ENCODE results near the gene SASH3. TPM values are rescaled to one million over a fixed set of nuclear protein-coding genes. Genes with fewer than 3 reads are reported as not detected.

The SASH3 gene
- total and polyA plus RNA-seq, 5 donors, result 0.93 to 6.0 (median 4.4) TPM

- ATAC-seq (peak in 1 of 2 donors; percentile 17), DNase-seq (peak in 1 of 3 donors; percentile 56)
- no peak overlapping the region for H3K27ac ChIP-seq (ENCODE audit: low read length)
- intact Hi-C loops (cut with DNase I), result no loop called here
- no peak overlapping the region for H3K4me3 ChIP-seq (ENCODE audit: low read length)
- WGBS, result 67% methylated on average over 9 of the region's 9 CpGs
- H3K27me3 ChIP-seq (ENCODE audit: control insufficient read depth, insufficient read depth), result no peaks in the 10 kb centered on the region
- peaks cover 2% of the 10 kb centered on the region for H3K4me1 ChIP-seq (ENCODE audit: control insufficient read depth, insufficient read depth, low read length)
- no peaks in the 10 kb centered on the region for H3K9me3 ChIP-seq (ENCODE audit: control insufficient read depth, low read length)
These were observed 19.6 kb upstream of the SASH3 start for GRCh38 chrX:129760155-129760554.

DNA sequence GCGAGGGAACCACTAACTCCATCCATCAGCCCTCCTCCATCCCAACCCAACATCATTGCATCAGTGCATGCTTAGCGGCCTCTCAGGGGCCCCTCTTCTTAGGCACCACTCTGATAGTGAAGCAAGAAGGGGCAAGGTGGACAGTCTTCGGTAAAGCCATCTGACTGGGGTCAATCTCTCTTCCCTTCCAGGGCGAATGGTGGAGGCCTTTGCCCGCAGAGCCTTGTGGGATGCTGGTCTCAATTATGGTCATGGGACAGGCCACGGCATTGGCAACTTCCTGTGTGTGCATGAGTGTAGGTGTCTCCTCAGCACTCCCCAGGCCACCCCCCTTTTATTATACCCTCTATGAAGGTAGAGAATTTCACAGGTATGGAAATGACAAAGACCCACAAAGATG lies 18.8 kb upstream of the SASH3 start:
- Histone ChIP-seq H3K4me1 (ENCODE audit: control insufficient read depth, insufficient read depth, low read length) (peaks cover 2% of the 10 kb centered on the region), H3K9me3 (ENCODE audit: control insufficient read depth, low read length) (no peaks in the 10 kb centered on the region), H3K27me3 (ENCODE audit: control insufficient read depth, insufficient read depth) (no peaks in the 10 kb centered on the region), H3K4me3 (ENCODE audit: low read length) (no peak overlapping the region), H3K27ac (ENCODE audit: low read length) (no peak overlapping the region)
- intact Hi-C loops (cut with DNase I), result no loop called here
- WGBS, result 97% methylated on average over 6 of the region's 6 CpGs
- peak in 1 of 3 donors; percentile 23 for DNase-seq
- ATAC-seq, result no peak

DNA sequence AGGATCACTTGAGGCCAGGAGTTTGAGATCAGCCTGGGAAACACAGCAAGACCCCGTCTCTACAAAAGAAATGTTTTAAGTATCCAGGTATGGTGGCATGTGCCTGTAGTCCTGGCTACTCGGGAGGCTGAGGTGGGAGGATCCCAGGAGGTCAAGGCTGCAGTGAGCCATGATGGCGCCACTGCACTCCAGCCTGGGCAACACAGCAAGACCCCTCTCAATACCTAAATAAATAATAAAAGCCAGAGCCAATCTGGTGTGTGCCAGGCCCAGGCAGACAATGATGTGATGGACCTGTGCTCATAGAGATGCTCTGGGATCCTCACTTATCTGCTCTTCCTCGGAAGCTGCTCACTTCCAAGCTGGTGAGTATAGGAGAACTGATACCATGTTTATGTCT lies 18.2 kb upstream of the SASH3 start:
- H3K27ac ChIP-seq (ENCODE audit: low read length), result no peak overlapping the region
- DNase-seq, result no peak
- no peak for ATAC-seq
- no peaks in the 10 kb centered on the region for H3K27me3 ChIP-seq (ENCODE audit: control insufficient read depth, insufficient read depth)
- intact Hi-C loops (cut with DNase I), result no loop called here
- H3K4me3 ChIP-seq (ENCODE audit: low read length), result no peak overlapping the region
- 95% methylated on average over 4 of the region's 4 CpGs for WGBS
- peaks cover 2% of the 10 kb centered on the region for H3K4me1 ChIP-seq (ENCODE audit: control insufficient read depth, insufficient read depth, low read length)
- H3K9me3 ChIP-seq (ENCODE audit: control insufficient read depth, low read length), result no peaks in the 10 kb centered on the region

DNA sequence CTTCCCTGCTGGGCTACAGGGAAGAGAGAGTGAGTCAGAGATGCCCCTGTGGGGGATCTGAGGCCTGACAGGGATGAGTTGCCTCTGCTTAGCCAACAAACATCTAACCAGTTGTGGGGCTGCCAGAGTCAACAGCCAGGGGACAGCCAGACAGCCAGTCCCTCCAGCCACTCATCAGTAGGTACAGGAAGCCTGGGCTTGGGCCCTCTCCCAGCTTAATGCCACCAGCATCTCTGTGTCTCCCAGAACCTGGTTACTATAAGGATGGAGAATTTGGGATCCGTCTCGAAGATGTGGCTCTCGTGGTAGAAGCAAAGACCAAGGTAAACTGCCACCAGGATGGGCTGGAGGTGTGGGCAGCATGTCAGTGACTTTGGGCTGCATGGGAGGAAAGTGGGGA lies 17.3 kb upstream of the SASH3 start:
- no peak overlapping the region for H3K4me3 ChIP-seq (ENCODE audit: low read length)
- no peaks in the 10 kb centered on the region for H3K27me3 ChIP-seq (ENCODE audit: control insufficient read depth, insufficient read depth)
- peaks cover 2% of the 10 kb centered on the region for H3K4me1 ChIP-seq (ENCODE audit: control insufficient read depth, insufficient read depth, low read length)
- no peak overlapping the region for H3K27ac ChIP-seq (ENCODE audit: low read length)
- intact Hi-C loops (cut with DNase I), result no loop called here
- ATAC-seq, result no peak
- no peaks in the 10 kb centered on the region for H3K9me3 ChIP-seq (ENCODE audit: control insufficient read depth, low read length)
- peak in 1 of 3 donors; percentile 0 for DNase-seq
- 99% methylated on average over 3 of the region's 3 CpGs for WGBS

GRCh38 chrX:129763666-129764065 lies 16.1 kb upstream of the SASH3 start:
- intact Hi-C loops (cut with DNase I), result no loop called here
- no peak for DNase-seq
- no peak overlapping the region for H3K27ac ChIP-seq (ENCODE audit: low read length)
- no peak for ATAC-seq
- H3K4me1 ChIP-seq (ENCODE audit: control insufficient read depth, insufficient read depth, low read length), result no peaks in the 10 kb centered on the region
- H3K27me3 ChIP-seq (ENCODE audit: control insufficient read depth, insufficient read depth), result no peaks in the 10 kb centered on the region
- H3K4me3 ChIP-seq (ENCODE audit: low read length), result no peak overlapping the region
- no peaks in the 10 kb centered on the region for H3K9me3 ChIP-seq (ENCODE audit: control insufficient read depth, low read length)

GRCh38 chrX:129768186-129768585 lies 11.6 kb upstream of the SASH3 start:
- intact Hi-C loops (cut with DNase I), result no loop called here
- Histone ChIP-seq H3K27me3 (ENCODE audit: control insufficient read depth, insufficient read depth) (no peaks in the 10 kb centered on the region), H3K4me3 (ENCODE audit: low read length) (no peak overlapping the region), H3K9me3 (ENCODE audit: control insufficient read depth, low read length) (no peaks in the 10 kb centered on the region), H3K27ac (ENCODE audit: low read length) (no peak overlapping the region), H3K4me1 (ENCODE audit: control insufficient read depth, insufficient read depth, low read length) (no peaks in the 10 kb centered on the region)
- DNase-seq (no peak), ATAC-seq (no peak)
- WGBS, result 94% methylated on average over 8 of the region's 8 CpGs

DNA sequence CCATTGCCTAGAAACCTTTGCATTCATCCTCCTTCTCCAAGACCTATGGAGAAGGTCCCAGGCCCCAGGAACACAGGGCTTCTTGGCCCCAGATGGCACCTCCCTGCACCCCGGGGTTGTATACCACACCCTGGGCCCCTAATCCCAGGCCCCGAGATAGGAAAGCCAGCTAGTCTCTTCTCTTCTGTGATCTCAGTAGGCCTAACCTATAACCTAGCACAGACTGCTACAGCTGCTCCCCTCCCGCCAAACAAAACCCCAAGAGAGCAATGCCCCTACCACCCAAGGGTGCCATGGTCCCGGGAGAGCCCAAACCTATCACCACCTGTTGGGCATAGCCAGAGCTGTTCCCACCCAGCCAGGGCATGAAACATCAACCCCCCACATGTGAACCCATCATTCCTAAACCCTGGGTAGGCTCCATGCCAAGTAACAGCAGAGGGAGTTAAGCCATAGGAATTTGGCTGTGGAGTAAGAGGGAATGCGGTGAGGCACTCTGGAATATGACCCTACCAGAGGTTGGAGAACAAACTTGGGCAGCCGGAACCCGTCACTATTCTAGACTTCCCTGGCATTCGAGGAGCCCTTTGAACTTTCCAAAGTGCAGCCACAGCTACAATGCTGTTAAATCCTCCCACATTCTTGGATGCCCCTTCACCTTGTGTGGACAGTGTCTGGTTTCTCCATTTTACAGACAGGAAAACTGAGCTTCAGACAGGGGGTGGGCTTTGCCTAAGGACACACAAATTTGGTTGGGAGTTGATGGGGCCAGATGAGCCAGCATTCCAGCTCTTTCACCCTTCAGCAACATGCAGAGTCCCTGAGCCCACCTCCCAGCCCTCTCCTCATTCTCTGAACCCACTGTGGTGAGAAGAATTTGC lies 10.9 kb upstream of the SASH3 start:
- no peaks in the 10 kb centered on the region for H3K9me3 ChIP-seq (ENCODE audit: control insufficient read depth, low read length)
- no peak overlapping the region for H3K4me3 ChIP-seq (ENCODE audit: low read length)
- WGBS, result 85% methylated on average over 8 of the region's 8 CpGs
- H3K4me1 ChIP-seq (ENCODE audit: control insufficient read depth, insufficient read depth, low read length), result no peaks in the 10 kb centered on the region
- H3K27ac ChIP-seq (ENCODE audit: low read length), result no peak overlapping the region
- H3K27me3 ChIP-seq (ENCODE audit: control insufficient read depth, insufficient read depth), result no peaks in the 10 kb centered on the region
- ATAC-seq, result no peak
- DNase-seq, result no peak
- intact Hi-C loops (cut with DNase I), result no loop called here

DNA sequence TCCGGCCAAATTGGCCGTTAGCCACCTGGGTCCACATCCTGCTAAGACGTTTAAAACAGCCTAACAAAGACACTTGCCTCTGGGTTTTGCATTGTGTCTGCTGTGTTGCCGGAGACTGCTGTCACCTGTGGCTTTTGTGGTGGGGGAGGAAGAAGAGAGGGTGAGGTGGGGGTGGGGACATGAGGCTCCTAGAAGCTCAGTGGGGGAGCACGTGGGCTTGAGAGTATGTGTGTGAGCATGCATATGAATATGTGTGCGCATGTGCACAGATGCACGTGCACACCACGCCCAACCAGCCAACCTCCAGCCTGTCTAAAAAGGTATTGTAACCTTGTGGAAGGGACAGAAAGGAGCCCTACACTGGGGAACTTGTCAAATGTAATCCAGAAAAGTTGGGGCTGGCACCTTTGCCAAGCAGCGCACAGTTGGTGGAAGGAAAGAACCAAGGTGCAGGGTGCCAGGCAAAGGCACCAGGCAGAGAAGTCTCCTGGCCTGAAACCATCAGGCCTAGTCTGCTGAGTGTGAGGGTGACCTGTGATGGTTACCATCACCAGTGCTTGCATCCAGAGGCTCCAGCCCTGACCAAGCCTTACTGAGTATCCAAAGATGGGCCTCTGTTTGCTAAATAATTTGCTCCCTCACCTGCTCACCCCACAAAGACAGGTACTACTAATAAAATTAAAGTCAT lies 10.1 kb upstream of the SASH3 start:
- H3K27me3 ChIP-seq (ENCODE audit: control insufficient read depth, insufficient read depth), result no peaks in the 10 kb centered on the region
- no peak overlapping the region for H3K27ac ChIP-seq (ENCODE audit: low read length)
- no peak overlapping the region for H3K4me3 ChIP-seq (ENCODE audit: low read length)
- intact Hi-C loops (cut with DNase I), result no loop called here
- ATAC-seq, result no peak
- 58% methylated on average over 9 of the region's 9 CpGs for WGBS
- H3K4me1 ChIP-seq (ENCODE audit: control insufficient read depth, insufficient read depth, low read length), result no peaks in the 10 kb centered on the region
- no peaks in the 10 kb centered on the region for H3K9me3 ChIP-seq (ENCODE audit: control insufficient read depth, low read length)
- peak in 1 of 3 donors; percentile 47 for DNase-seq

- 81% methylated on average over 14 of the region's 14 CpGs for WGBS
- Histone ChIP-seq H3K9me3 (ENCODE audit: control insufficient read depth, low read length) (no peaks in the 10 kb centered on the region), H3K27me3 (ENCODE audit: control insufficient read depth, insufficient read depth) (no peaks in the 10 kb centered on the region), H3K4me1 (ENCODE audit: control insufficient read depth, insufficient read depth, low read length) (no peaks in the 10 kb centered on the region), H3K4me3 (ENCODE audit: low read length) (no peak overlapping the region), H3K27ac (ENCODE audit: low read length) (no peak overlapping the region)
- intact Hi-C loops (cut with DNase I), result no loop called here
- DNase-seq (no peak), ATAC-seq (no peak)
These were observed 8.3 kb upstream of the SASH3 start for GRCh38 chrX:129771266-129771995.

DNA sequence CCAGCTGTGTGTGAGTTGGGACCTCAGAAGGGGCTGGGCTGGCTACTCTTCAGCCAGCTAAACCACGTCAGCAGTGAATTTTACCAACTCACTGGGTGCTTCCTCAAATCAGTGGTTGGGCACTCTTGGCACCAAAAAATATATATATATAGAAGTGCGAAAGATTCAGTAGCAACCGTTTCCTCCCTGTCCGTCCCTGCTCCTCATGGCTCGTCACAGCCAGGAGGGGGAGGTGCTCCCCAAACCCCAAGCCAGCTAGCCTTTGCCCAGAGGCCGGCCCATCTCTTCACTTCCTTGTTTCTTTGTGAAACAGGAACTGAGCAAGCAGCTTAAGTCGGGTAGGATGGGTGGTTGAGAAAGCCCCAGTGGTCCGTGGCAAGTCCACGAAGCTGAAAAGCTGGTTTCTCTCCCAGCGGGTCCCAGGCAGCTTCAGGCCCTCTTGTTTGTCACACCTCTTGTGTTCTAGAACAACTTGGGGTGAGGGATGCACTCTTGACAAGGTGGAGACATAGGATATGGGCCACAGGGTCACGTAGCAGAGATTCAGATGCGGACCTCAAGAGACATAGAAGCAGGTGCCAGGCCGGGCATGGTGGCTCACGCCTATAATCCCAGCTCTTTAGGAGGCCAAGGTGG lies 6.8 kb upstream of the SASH3 start:
- peak; percentile 51 to 85 (median 76) for DNase-seq
- ATAC-seq, result peak; percentile 48 to 72
- no peak overlapping the region for H3K27ac ChIP-seq (ENCODE audit: low read length)
- no peaks in the 10 kb centered on the region for H3K9me3 ChIP-seq (ENCODE audit: control insufficient read depth, low read length)
- no peaks in the 10 kb centered on the region for H3K4me1 ChIP-seq (ENCODE audit: control insufficient read depth, insufficient read depth, low read length)
- intact Hi-C loops (cut with DNase I), result no loop called here
- no peaks in the 10 kb centered on the region for H3K27me3 ChIP-seq (ENCODE audit: control insufficient read depth, insufficient read depth)
- 55% methylated on average over 14 of the region's 14 CpGs for WGBS
- H3K4me3 ChIP-seq (ENCODE audit: low read length), result no peak overlapping the region
